Heart left ventricle (tissue), 13 donors: ENCODE measurements around the gene M6PR.

Experiments
- POLR2A ChIP-seq, 2 donors: fragments of 450-650 bp; IDR thresholded peaks; one replicate each; pipeline ENCODE4 v1.6.1; 2017; ENCODE audit warnings: antibody characterized with exemption in 2 of 2, mild to moderate bottlenecking in 2 of 2, moderate library complexity in 2 of 2
- TF ChIP-seq, protein P1 (sequence below), 12 donors: fragments of 200-600 bp; sonication (generic) in 4 of 12; IDR thresholded peaks; one replicate each; pipeline versions ENCODE4 v1.5.0 to v1.8.0; 2018 to 2022; ENCODE audit warnings: antibody characterized with exemption in 12 of 12, mild to moderate bottlenecking in 5 of 12
- donor health status: ischemic (EF 13 %, LVEDD 7.1; RV severe dilation, severe dysfunction).
- donor health status: DM: no; HTN: yes; CAD: no.
- donor health status: DM: no; HTN: no; CAD: no.
- donor health status: ischemic (EF 25% LVEDD 6.9; RV normal size, moderate dysfunction).
- donor health status: ischemic (EF 25% LVEDD 5.7; RV mildly dilated, moderate dysfunction).
- donor health status: ischemic (EF 35%, LVEDD 5.7; RV mildly dilated, moderate dysfunction).
- donor health status: nonischemic (EF 11% LVEDD 7.7; RV severe dilation, severe dysfunction).
- donor health status: DM: yes; HTN: yes; CAD: no.
- donor health status: PGD.
- donor health status: ischemic (EF 29% LVEDD 5.4; RV normal size, mild dysfunction).
- donor health status: nonischemic (EF 23%, LVEDD 6.1; RV moderate dilation, normal function).

DNA sequence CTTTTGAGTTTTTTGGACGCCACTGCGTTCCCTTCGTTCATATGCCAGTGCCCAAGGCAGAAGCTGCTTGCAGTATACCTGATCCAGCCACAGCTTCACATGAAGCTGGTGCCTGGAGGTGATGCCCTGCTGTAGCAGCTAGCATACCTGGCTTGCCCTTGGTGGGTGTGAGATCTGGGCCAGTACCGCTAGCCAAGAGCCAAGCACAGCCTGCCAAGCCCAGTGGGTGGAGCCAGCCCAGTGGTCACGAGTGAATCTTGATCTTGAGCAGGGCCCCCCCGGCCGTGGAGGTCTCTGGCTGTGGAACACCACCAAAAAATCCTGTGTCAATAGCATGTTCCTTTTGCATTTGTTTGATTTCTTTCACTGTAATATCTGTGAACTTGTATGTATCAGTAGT is 7.3 kb upstream of the M6PR start:
- TF ChIP-seq POLR2A (IDR thresholded peaks at IDR 0.05): no peak
- TF ChIP-seq, protein P1, sequence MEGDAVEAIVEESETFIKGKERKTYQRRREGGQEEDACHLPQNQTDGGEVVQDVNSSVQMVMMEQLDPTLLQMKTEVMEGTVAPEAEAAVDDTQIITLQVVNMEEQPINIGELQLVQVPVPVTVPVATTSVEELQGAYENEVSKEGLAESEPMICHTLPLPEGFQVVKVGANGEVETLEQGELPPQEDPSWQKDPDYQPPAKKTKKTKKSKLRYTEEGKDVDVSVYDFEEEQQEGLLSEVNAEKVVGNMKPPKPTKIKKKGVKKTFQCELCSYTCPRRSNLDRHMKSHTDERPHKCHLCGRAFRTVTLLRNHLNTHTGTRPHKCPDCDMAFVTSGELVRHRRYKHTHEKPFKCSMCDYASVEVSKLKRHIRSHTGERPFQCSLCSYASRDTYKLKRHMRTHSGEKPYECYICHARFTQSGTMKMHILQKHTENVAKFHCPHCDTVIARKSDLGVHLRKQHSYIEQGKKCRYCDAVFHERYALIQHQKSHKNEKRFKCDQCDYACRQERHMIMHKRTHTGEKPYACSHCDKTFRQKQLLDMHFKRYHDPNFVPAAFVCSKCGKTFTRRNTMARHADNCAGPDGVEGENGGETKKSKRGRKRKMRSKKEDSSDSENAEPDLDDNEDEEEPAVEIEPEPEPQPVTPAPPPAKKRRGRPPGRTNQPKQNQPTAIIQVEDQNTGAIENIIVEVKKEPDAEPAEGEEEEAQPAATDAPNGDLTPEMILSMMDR (IDR thresholded peaks at IDR 0.05): no peak
